ENCODE results near the gene STIMATE. TPM values are rescaled to one million over a fixed set of nuclear protein-coding genes. Genes with fewer than 3 reads are reported as not detected.

The STIMATE gene
- total RNA-seq, 2 experiments from 2014 or later: 18.1 to 19.0 TPM

GRCh38 chr3:52841981-52842340, 55.4 kb downstream of the STIMATE start:
- no peaks in the 10 kb centered on the region for H3K79me2 ChIP-seq (ENCODE audit: insufficient read depth, low read depth, low read length)
- H3K4me1 ChIP-seq (ENCODE audit: insufficient read depth, low read length, poor library complexity, severe bottlenecking): no peaks in the 10 kb centered on the region
- no peak overlapping the region for H3K27ac ChIP-seq (ENCODE audit: low read depth, low read length, poor library complexity, severe bottlenecking)
- POLR2A ChIA-PET: interaction anchor here (0.6 kb wide), 1 partner anchor 361 kb away, joined by 3 read pairs; no protein-coding TSS in a partner anchor
- DNase-seq (ENCODE audit: low spot score): no peak
- no peak overlapping the region for H3K4me2 ChIP-seq (ENCODE audit: low read length)
- H3K4me3 ChIP-seq (ENCODE audit: low read depth, low read length, poor library complexity, severe bottlenecking): no peak overlapping the region
- CTCF ChIA-PET (ENCODE audit: unreplicated experiment): interaction anchor here (0.6 kb wide), 1 partner anchor 121 kb away, joined by 3 read pairs; no protein-coding TSS in a partner anchor
- TF ChIP-seq CTCF (conservative IDR thresholded peaks at IDR 0.05; ENCODE audit: low read length) (no peak), EZH2phosphoT487 (IDR thresholded peaks at IDR 0.05; ENCODE audit: borderline replicate concordance, low read depth, low read length) (no peak)
- no peaks in the 10 kb centered on the region for H3K9me3 ChIP-seq (ENCODE audit: low read length)
- no peak overlapping the region for H2AFZ ChIP-seq (ENCODE audit: low read length)
- H3K9me2 ChIP-seq (ENCODE audit: insufficient read depth, low read length): no peaks in the 10 kb centered on the region
- no peaks in the 10 kb centered on the region for H4K20me1 ChIP-seq (ENCODE audit: insufficient read depth, low read length)
- BruUV-seq (replicated peaks): no TSS peak
- intact Hi-C loops (cut with micrococcal nuclease; ENCODE audit: unreplicated experiment): no loop called here
- no peaks in the 10 kb centered on the region for H3K36me3 ChIP-seq (ENCODE audit: insufficient read depth, low read length)

- Histone ChIP-seq H3K27ac (ENCODE audit: low read depth, low read length, poor library complexity, severe bottlenecking) (no peak overlapping the region), H3K79me2 (ENCODE audit: insufficient read depth, low read depth, low read length) (no peaks in the 10 kb centered on the region), H3K4me2 (ENCODE audit: low read length) (no peak overlapping the region), H3K9me2 (ENCODE audit: insufficient read depth, low read length) (no peaks in the 10 kb centered on the region), H3K4me1 (ENCODE audit: insufficient read depth, low read length, poor library complexity, severe bottlenecking) (no peaks in the 10 kb centered on the region), H2AFZ (ENCODE audit: low read length) (no peak overlapping the region), H3K4me3 (ENCODE audit: low read depth, low read length, poor library complexity, severe bottlenecking) (no peak overlapping the region), H3K36me3 (ENCODE audit: insufficient read depth, low read length) (no peaks in the 10 kb centered on the region), H4K20me1 (ENCODE audit: insufficient read depth, low read length) (no peaks in the 10 kb centered on the region), H3K9me3 (ENCODE audit: low read length) (no peaks in the 10 kb centered on the region)
- BruUV-seq (replicated peaks): no TSS peak
- POLR2A ChIA-PET: interaction anchor here (0.7 kb wide), 1 partner anchor 128 kb away, joined by 7 read pairs; no protein-coding TSS in a partner anchor
- TF ChIP-seq EZH2phosphoT487 (IDR thresholded peaks at IDR 0.05; ENCODE audit: borderline replicate concordance, low read depth, low read length): no peak
- no peak for TF ChIP-seq CTCF (conservative IDR thresholded peaks at IDR 0.05; ENCODE audit: low read length)
- no peak for DNase-seq (ENCODE audit: low spot score)
- intact Hi-C loops (cut with micrococcal nuclease; ENCODE audit: unreplicated experiment): no loop called here
- CTCF ChIA-PET (ENCODE audit: unreplicated experiment): no interaction called here
Measured at GRCh38 chr3:52841211-52841980, 56.0 kb downstream of the STIMATE start.

GRCh38 chr3:52839892-52840545, 57.3 kb downstream of the STIMATE start:
- BruUV-seq (replicated peaks): no TSS peak
- no peak for TF ChIP-seq EZH2phosphoT487 (IDR thresholded peaks at IDR 0.05; ENCODE audit: borderline replicate concordance, low read depth, low read length)
- TF ChIP-seq CTCF (conservative IDR thresholded peaks at IDR 0.05; ENCODE audit: low read length): no peak
- no peak overlapping the region for H2AFZ ChIP-seq (ENCODE audit: low read length)
- H3K4me3 ChIP-seq (ENCODE audit: low read depth, low read length, poor library complexity, severe bottlenecking): no peak overlapping the region
- H3K79me2 ChIP-seq (ENCODE audit: insufficient read depth, low read depth, low read length): no peaks in the 10 kb centered on the region
- ChIA-PET CTCF (ENCODE audit: unreplicated experiment) (no interaction called here), POLR2A (no interaction called here)
- H3K4me1 ChIP-seq (ENCODE audit: insufficient read depth, low read length, poor library complexity, severe bottlenecking): no peaks in the 10 kb centered on the region
- no peaks in the 10 kb centered on the region for H3K9me3 ChIP-seq (ENCODE audit: low read length)
- intact Hi-C loops (cut with micrococcal nuclease; ENCODE audit: unreplicated experiment): no loop called here
- H3K27ac ChIP-seq (ENCODE audit: low read depth, low read length, poor library complexity, severe bottlenecking): no peak overlapping the region
- no peaks in the 10 kb centered on the region for H3K9me2 ChIP-seq (ENCODE audit: insufficient read depth, low read length)
- no peak overlapping the region for H3K4me2 ChIP-seq (ENCODE audit: low read length)
- DNase-seq (ENCODE audit: low spot score): no peak
- H3K36me3 ChIP-seq (ENCODE audit: insufficient read depth, low read length): no peaks in the 10 kb centered on the region
- no peaks in the 10 kb centered on the region for H4K20me1 ChIP-seq (ENCODE audit: insufficient read depth, low read length)

All from OCI-LY7 (cell line).